Type B pancreatic cell (in vitro differentiated cells): ENCODE data around the gene VPS36. TPM values are rescaled to one million over a fixed set of nuclear protein-coding genes. Genes with fewer than 3 reads are reported as not detected.
"Not testable (repeated sequence)": the region's sequence is repeated elsewhere in the genome, so short reads cannot be mapped to it uniquely, and the experiment has no call there.

Source experiments
- DNase-seq: peaks from one replicate; pipeline ENCODE4 v3.0.0; 2021; ENCODE audit warnings: mixed read lengths; ENCODE audit not compliant: unreplicated experiment; ENCODE audit errors: extremely low spot score
- H3K27ac Mint-ChIP-seq: 2 replicates; pipeline ENCODE4 v1.8.0; 2021; ENCODE audit warnings: mild to moderate bottlenecking, mixed read lengths
- H3K27me3 Mint-ChIP-seq: 2 replicates; pipeline ENCODE4 v1.8.0; 2021; ENCODE audit warnings: mixed read lengths
- H3K36me3 Mint-ChIP-seq: 2 replicates; pipeline ENCODE4 v1.8.0; 2021; ENCODE audit warnings: mixed read lengths
- H3K4me1 Mint-ChIP-seq: one replicate; pipeline ENCODE4 v1.8.0; 2021; ENCODE audit warnings: mixed read lengths; ENCODE audit not compliant: unreplicated experiment
- H3K4me3 Mint-ChIP-seq: 2 replicates; pipeline ENCODE4 v1.8.0; 2021; ENCODE audit warnings: mild to moderate bottlenecking, mixed read lengths
- H3K9me3 Mint-ChIP-seq: 2 replicates; pipeline ENCODE4 v1.8.0; 2021; ENCODE audit warnings: mixed read lengths
- long read RNA-seq: library from polyadenylated mRNA; unstranded; transcript quantifications from one replicate; pipeline ENCODE4 v2.0.0, GENCODE V29; 2020
- total RNA-seq: library from RNA; stranded (reverse); gene quantifications from 2 replicates; pipeline ENCODE4 v1.2.1, GENCODE V29; 2021; ENCODE audit warnings: low replicate concordance
- TF ChIP-seq, protein P1 (sequence below): fragments of 200-600 bp; sonication (generic); conservative IDR thresholded peaks from 2 replicates; pipeline ENCODE4 v1.5.0; 2021; ENCODE audit warnings: antibody characterized with exemption, mild to moderate bottlenecking

Gene VPS36, protein sequence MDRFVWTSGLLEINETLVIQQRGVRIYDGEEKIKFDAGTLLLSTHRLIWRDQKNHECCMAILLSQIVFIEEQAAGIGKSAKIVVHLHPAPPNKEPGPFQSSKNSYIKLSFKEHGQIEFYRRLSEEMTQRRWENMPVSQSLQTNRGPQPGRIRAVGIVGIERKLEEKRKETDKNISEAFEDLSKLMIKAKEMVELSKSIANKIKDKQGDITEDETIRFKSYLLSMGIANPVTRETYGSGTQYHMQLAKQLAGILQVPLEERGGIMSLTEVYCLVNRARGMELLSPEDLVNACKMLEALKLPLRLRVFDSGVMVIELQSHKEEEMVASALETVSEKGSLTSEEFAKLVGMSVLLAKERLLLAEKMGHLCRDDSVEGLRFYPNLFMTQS
- 35.2 and 41.6 TPM in 2 replicates for total RNA-seq
- long read RNA-seq, full-length matches to known transcripts, result 44 of 71 reads
- long read RNA-seq, partial matches to known transcripts, result 4 of 71 reads
- long read RNA-seq, other reads (novel, unspliced or antisense), result 23 of 71 reads

DNA sequence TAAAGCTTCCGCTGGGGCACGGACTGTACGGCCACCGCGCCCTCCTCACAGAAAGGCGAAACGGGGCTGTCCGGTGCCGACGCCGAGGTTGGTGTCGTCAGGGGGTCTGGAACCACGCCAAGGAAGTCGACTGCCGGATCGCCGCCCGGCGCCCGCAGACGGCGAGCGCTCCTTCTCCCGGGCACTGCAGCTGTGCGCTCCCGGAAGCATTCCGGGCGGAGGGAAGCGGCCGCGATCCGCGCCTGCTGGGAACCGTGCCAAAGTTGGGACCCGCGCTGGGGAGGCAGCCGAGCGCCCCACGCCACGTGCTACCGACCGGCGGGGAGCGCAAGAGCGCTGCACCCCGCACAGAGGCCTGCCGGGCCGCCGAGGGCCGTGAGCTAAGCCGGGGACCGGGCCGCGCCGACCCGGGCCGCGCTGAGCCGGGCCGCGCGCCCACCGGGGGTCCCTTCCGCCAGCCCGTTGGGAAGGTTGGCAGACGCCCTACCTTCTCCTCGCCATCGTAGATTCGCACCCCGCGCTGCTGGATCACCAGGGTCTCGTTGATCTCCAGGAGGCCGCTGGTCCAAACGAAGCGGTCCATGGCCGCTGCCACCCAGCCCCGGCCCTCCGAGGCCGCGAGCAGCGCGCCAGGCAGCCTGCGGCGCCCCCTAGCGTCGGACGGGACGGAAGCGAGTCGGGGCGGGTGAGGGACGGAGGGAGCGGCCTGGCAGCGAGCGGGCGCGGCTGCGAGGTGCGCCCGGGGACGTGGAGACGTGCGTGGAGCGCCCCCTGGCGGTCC is at the start of gene VPS36:
VPS36 (minus strand) TSS at position 623 of the 781 bp plus-strand sequence; CDS start at position 583, 40 bp downstream.
- Mint-ChIP-seq H3K36me3 (no peaks in the 10 kb centered on the region), H3K9me3 (no peaks in the 10 kb centered on the region), H3K27ac (peak within 1 kb of the TSS; percentile 88), H3K27me3 (no peaks in the 10 kb centered on the region), H3K4me1 (peaks cover 14% of the 10 kb centered on the region), H3K4me3 (peak within 1 kb of the TSS; percentile 91)
- DNase-seq, result peak; percentile 98
- TF ChIP-seq, protein P1, sequence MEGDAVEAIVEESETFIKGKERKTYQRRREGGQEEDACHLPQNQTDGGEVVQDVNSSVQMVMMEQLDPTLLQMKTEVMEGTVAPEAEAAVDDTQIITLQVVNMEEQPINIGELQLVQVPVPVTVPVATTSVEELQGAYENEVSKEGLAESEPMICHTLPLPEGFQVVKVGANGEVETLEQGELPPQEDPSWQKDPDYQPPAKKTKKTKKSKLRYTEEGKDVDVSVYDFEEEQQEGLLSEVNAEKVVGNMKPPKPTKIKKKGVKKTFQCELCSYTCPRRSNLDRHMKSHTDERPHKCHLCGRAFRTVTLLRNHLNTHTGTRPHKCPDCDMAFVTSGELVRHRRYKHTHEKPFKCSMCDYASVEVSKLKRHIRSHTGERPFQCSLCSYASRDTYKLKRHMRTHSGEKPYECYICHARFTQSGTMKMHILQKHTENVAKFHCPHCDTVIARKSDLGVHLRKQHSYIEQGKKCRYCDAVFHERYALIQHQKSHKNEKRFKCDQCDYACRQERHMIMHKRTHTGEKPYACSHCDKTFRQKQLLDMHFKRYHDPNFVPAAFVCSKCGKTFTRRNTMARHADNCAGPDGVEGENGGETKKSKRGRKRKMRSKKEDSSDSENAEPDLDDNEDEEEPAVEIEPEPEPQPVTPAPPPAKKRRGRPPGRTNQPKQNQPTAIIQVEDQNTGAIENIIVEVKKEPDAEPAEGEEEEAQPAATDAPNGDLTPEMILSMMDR, result peak; percentile 100

DNA sequence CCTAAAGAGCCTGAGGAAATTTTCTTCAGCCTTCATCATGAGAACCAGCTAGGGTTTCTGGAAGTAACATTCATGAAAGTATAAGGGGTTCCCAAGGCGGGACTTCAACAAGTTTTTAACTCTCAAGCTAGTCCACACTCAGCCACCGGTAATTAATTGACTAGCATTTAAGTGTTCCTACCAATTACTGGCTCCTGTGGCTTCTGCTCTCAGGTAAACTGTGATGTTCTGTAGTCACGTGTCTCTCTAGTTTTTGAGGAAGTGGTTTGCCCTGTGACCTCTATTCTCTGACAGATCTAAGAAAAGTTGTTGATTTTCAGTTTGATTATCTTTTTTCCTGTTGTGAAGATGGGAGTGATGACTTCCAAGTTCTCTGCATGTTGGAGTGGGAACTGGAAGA is 47.5 kb upstream of the VPS36 start:
- H3K4me3 Mint-ChIP-seq, H3K27ac Mint-ChIP-seq, H3K9me3 Mint-ChIP-seq, H3K27me3 Mint-ChIP-seq, H3K4me1 Mint-ChIP-seq, H3K36me3 Mint-ChIP-seq, DNase-seq: not testable (repeated sequence)

DNA sequence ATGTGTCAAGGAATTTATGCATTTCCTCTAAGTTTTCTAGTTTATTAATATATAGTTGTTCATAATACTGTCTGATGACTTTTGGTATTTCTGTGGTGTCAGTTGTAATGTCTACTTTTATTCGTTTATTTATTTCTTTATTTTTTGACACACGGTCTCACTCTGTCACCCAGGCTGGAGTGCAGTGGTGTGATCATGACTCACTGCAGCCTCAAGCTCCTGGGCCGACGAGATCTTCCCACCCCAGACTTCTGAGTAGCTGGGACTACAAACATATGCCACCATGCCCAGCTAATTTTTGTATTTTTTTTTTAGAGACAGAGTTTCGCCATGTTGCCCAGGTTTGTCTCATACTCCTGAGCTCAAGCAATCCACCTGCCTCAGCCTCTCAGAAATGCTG is 43.8 kb upstream of the VPS36 start:
- H3K36me3 Mint-ChIP-seq, H3K4me3 Mint-ChIP-seq, H3K4me1 Mint-ChIP-seq, H3K27ac Mint-ChIP-seq, H3K27me3 Mint-ChIP-seq, H3K9me3 Mint-ChIP-seq, DNase-seq: not testable (repeated sequence)

DNA sequence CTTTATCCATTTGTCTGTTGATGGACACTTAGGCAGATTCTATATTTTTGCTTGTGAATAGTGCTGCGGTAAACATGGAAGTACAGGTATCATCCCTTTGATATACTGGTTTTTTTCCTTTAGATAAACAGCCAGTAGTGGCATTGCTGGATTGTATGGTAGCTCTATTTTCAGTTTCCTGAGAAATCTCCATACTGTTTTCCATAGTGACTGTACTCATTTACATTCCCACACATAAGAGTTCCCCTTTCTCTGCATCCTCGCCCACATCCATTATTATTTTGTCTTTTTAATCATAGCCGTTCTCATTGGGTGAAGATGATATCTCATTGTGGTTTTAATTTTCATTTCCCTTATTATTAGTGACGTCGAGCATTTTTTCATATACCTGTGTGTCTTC is 40.6 kb upstream of the VPS36 start:
- not testable (repeated sequence) for H3K36me3 Mint-ChIP-seq, H3K27me3 Mint-ChIP-seq, H3K9me3 Mint-ChIP-seq, H3K4me3 Mint-ChIP-seq, H3K27ac Mint-ChIP-seq, H3K4me1 Mint-ChIP-seq, DNase-seq

DNA sequence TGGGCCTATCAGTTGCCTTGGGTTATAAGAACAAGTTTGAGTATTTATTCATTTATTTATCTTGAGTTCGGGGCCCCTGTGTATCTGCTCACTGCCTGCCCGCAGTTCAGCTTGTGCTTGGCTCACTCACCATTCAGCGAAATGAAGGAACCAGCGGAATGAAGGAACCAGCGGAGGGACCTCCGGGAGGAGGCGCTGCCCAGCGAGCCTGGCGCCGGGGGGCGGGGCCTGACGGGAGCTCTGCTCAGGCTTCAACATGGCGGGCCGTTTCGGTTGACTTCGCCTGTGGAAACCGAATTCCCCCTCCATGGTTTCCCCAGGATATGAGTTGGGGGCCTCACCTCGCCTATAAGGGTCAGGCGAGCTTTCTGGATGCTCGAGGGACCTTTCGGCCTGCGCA is 38.3 kb upstream of the VPS36 start:
- H3K4me3 Mint-ChIP-seq, H3K4me1 Mint-ChIP-seq, H3K27me3 Mint-ChIP-seq, H3K27ac Mint-ChIP-seq, H3K9me3 Mint-ChIP-seq, H3K36me3 Mint-ChIP-seq, DNase-seq: not testable (repeated sequence)

DNA sequence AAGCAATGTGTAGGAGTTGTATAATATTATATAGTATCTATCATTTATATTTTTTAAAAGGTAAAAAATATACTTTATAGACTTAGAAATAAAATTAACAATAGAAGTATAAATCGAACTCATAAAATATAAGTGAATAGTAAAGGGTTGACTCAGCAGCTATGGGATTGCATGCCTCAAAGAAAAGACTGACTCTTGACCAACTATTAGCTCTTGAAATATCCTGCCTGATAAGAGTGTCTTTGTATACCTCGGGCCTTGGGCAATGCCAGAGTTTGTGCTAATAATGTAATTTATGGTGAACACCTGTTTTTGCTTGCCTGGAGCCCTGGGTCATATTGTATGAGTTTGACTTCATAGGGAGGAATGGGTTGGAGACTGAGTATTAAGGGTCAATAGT is 36.6 kb upstream of the VPS36 start:
- not testable (repeated sequence) for H3K9me3 Mint-ChIP-seq, H3K4me1 Mint-ChIP-seq, H3K36me3 Mint-ChIP-seq, H3K27ac Mint-ChIP-seq, DNase-seq, H3K27me3 Mint-ChIP-seq, H3K4me3 Mint-ChIP-seq

DNA sequence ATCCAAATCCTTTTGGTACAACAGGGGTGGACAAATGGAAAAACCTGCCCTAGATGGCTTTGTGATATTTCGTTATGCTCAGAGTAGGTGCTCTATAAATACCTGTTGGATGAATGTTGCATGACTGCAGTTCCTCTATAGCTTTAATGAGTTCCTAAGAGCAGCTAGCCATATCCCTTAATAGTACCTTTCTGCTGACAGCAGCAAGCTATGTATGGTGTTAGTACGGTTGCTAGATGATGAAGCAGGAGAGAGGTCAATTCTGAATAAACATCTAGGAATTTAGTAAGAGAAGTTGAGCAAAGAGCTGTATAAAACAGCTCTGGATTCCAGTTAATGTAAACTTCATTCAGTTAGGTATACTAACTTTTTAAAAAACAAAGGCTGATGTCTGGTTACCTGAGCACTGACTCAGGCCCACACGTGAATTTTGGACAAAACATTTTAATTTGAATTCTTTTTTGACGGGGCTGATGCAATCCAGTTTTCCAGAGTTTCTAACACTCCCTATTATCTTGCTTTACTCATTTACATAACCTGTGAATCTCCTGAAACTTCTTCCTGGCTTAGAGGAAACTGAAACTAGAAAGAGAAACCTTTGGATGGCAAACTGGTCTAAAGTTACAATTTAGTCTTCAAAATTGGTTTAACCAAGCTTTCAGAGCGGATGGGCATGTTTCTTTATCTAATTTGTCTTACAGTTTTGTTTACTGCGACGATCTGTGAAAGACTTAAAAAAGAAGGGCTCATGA is 30.4 kb upstream of the VPS36 start:
- H3K4me3 Mint-ChIP-seq, H3K27ac Mint-ChIP-seq, H3K9me3 Mint-ChIP-seq, DNase-seq, H3K36me3 Mint-ChIP-seq, H3K27me3 Mint-ChIP-seq, H3K4me1 Mint-ChIP-seq: not testable (repeated sequence)

DNA sequence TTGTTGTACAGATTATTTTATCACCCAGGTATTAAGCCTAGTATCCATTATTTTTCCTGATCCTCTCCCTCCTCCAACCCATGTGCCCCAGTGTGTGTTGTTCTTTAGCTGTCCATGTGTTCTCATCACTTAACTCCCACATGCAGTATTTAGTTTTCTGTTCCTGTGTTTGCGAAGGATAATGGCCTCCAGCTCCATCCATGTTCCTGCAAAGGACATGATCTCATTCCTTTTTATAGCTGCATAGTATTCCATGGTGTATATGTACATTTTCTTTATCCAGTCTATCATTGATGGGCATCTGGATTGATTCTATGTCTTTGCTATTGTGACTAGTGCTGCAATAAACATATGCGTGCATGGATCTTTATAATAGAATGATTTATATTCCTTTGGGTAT is 18.1 kb upstream of the VPS36 start:
- DNase-seq, H3K4me1 Mint-ChIP-seq, H3K27me3 Mint-ChIP-seq, H3K9me3 Mint-ChIP-seq, H3K4me3 Mint-ChIP-seq, H3K27ac Mint-ChIP-seq: not testable (repeated sequence)
- H3K36me3 Mint-ChIP-seq, result peaks cover 57% of the 10 kb centered on the region
